Ascending aorta (tissue), 2 donors: Measurements from ENCODE around the gene SPRN. TPM values are rescaled to one million over a fixed set of nuclear protein-coding genes. Genes with fewer than 3 reads are reported as not detected.
"Not testable (repeated sequence)": the region's sequence is repeated elsewhere in the genome, so short reads cannot be mapped to it uniquely, and the experiment has no call there.

Source experiments
- DNase-seq, 2 donors: peaks; one replicate each; pipeline ENCODE4 v3.0.0-alpha.2; 2019; ENCODE audit warnings: low spot score in 2 of 2
- H3K27ac ChIP-seq, 2 donors: fragments of 200-600 bp; sonication (generic); one replicate each; pipeline ENCODE4 v1.5.1; 2016 to 2017; ENCODE audit warnings: mild to moderate bottlenecking in 1 of 2
- H3K27me3 ChIP-seq: fragments of 200-600 bp; sonication (generic); one replicate; pipeline ENCODE4 v1.5.1; 2017
- H3K36me3 ChIP-seq, 2 donors: fragments of 200-600 bp; sonication (generic); one replicate each; pipeline ENCODE4 v1.5.1; 2016
- H3K4me1 ChIP-seq, 2 donors: fragments of 200-600 bp; sonication (generic); one replicate each; pipeline ENCODE4 v1.5.1; 2016 to 2017; ENCODE audit warnings: mild to moderate bottlenecking in 1 of 2
- H3K4me3 ChIP-seq, 2 donors: fragments of 200-600 bp; sonication (generic); one replicate each; pipeline ENCODE4 v1.5.1; 2016 to 2017; ENCODE audit warnings: mild to moderate bottlenecking in 1 of 2
- H3K9me3 ChIP-seq, 2 donors: fragments of 200-600 bp; sonication (generic); one replicate each; pipeline ENCODE4 v1.5.1; 2016
- CTCF ChIP-seq, 3 experiments: fragments of 200-600 bp in 2 of 3; fragments of 450-650 bp in 1 of 3; sonication (generic) in 2 of 3; IDR thresholded peaks; one replicate each; pipeline ENCODE4 v1.5.1; 2016 to 2019; ENCODE audit warnings: antibody characterized with exemption in 3 of 3, mild to moderate bottlenecking in 1 of 3, moderate library complexity in 1 of 3
- intact Hi-C: fragments of 100-400 bp; cut with DNase I; formaldehyde crosslinking; loops from one replicate; pipeline ENCODE4 v1.15.1; 2023
- total RNA-seq: library from RNA; depleted of rRNA; stranded (reverse); fragments of >200 nt; gene quantifications from one replicate; pipeline ENCODE4 v1.1.0, GENCODE V29; 2016

The SPRN gene
- not detected for total RNA-seq

GRCh38 chr10:133424601-133425000 is at the start of gene SPRN:
Gene SPRN, minus strand, starts transcription at chr10:133424625. Its CDS starts 944 bp downstream, at chr10:133423681.
- Histone ChIP-seq H3K36me3 (peaks cover 11 to 16% of the 10 kb centered on the region in 2 donors), H3K4me3 (peak within 1 kb of the TSS in 1 of 2 donors; percentile 22)
- H3K4me1 ChIP-seq, H3K9me3 ChIP-seq, H3K27me3 ChIP-seq, DNase-seq, H3K27ac ChIP-seq: not testable (repeated sequence)
- intact Hi-C loops = loop anchor here (5.0 kb wide), 1 partner anchor 148 kb away; no protein-coding TSS in a partner anchor

GRCh38 chr10:133474027-133474426 is 49.6 kb upstream of the SPRN start:
- Histone ChIP-seq H3K36me3 (no peaks in the 10 kb centered on the region), H3K27ac (no peak overlapping the region), H3K9me3 (no peaks in the 10 kb centered on the region), H3K4me1 (no peaks in the 10 kb centered on the region), H3K4me3 (no peak overlapping the region), H3K27me3 (no peaks in the 10 kb centered on the region)
- intact Hi-C loops = no loop called here
- no peak for DNase-seq
- no peak for TF ChIP-seq CTCF (IDR thresholded peaks at IDR 0.05)

- Histone ChIP-seq H3K27ac (no peak overlapping the region), H3K9me3 (no peaks in the 10 kb centered on the region), H3K4me3 (no peak overlapping the region), H3K36me3 (no peaks in the 10 kb centered on the region), H3K4me1 (no peaks in the 10 kb centered on the region), H3K27me3 (no peaks in the 10 kb centered on the region)
- intact Hi-C loops = no loop called here
- DNase-seq = no peak
- no peak for TF ChIP-seq CTCF (IDR thresholded peaks at IDR 0.05)
These were observed 48.8 kb upstream of the SPRN start for GRCh38 chr10:133473270-133473669.

- H3K9me3 ChIP-seq = no peaks in the 10 kb centered on the region
- peaks cover 0 to 10% of the 10 kb centered on the region in 2 donors for H3K36me3 ChIP-seq
- no peak overlapping the region for H3K27ac ChIP-seq
- no peak for DNase-seq
- no peak overlapping the region for H3K4me3 ChIP-seq
- H3K4me1 ChIP-seq = no peaks in the 10 kb centered on the region
- no peak for TF ChIP-seq CTCF (IDR thresholded peaks at IDR 0.05)
- no peaks in the 10 kb centered on the region for H3K27me3 ChIP-seq
- intact Hi-C loops = no loop called here
These were observed 47.1 kb upstream of the SPRN start for GRCh38 chr10:133471300-133472109.

- H3K36me3 ChIP-seq, H3K4me3 ChIP-seq, H3K4me1 ChIP-seq, H3K9me3 ChIP-seq, H3K27ac ChIP-seq, H3K27me3 ChIP-seq, DNase-seq, intact Hi-C loops: not testable (repeated sequence)
These were observed 44.8 kb upstream of the SPRN start for GRCh38 chr10:133469205-133469604.

GRCh38 chr10:133467286-133467911 is 43.0 kb upstream of the SPRN start:
- no peak for TF ChIP-seq CTCF (IDR thresholded peaks at IDR 0.05)
- peaks cover 0 to 10% of the 10 kb centered on the region in 2 donors for H3K36me3 ChIP-seq
- H3K4me3 ChIP-seq = no peak overlapping the region
- H3K27me3 ChIP-seq = no peaks in the 10 kb centered on the region
- H3K4me1 ChIP-seq = no peaks in the 10 kb centered on the region
- no peak for DNase-seq
- H3K27ac ChIP-seq = no peak overlapping the region
- no peaks in the 10 kb centered on the region for H3K9me3 ChIP-seq
- intact Hi-C loops = no loop called here
